HG03442 (cell line): ENCODE measurements around the gene BNC2.

ENCODE experiments used
- ATAC-seq: cut with Tn5 transposase; IDR thresholded peaks from one replicate; pipeline ENCODE4 v1.9.1; 2021; ENCODE audit warnings: mild to moderate bottlenecking, moderate library complexity; ENCODE audit not compliant: unreplicated experiment

BNC2 gene

DNA sequence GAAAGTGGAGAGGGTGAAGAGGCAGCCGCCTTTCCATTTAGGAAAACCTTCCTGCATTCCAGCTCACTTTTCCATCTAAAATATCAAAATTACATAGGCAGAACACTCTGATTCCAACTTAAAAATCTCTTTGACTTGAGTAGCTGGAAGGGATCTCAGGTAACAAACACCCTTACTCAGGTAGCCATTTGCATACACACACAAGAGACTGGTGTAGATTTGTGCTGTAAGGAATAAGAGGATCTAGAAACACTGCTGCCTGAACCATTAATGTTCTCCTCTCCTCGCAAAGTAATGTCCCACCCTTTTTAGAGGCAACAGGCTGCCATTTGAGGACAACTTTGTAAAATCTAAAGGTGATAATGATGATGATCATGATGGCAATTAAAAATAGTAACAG lies 53.5 kb downstream of the BNC2 start:
- ATAC-seq, result no peak

DNA sequence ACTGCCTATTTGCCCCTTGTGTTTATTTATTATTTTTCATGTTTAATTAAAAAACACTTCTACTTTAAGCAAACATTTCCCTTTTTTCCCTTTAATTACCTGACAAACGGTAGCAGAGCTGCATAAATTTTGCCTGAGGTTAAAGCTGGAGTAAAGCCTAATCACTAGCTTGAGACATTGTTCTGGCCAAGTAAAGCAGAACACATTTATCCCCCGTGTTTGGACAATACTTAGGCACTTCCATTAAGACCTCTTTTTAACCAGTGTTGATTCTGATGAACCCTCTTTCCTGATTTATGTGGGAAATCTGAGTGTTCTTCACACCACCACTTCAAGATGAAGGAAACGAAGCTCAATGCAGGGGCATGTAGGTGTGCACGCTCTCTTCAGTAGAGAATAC lies 54.5 kb downstream of the BNC2 start:
- no peak for ATAC-seq

DNA sequence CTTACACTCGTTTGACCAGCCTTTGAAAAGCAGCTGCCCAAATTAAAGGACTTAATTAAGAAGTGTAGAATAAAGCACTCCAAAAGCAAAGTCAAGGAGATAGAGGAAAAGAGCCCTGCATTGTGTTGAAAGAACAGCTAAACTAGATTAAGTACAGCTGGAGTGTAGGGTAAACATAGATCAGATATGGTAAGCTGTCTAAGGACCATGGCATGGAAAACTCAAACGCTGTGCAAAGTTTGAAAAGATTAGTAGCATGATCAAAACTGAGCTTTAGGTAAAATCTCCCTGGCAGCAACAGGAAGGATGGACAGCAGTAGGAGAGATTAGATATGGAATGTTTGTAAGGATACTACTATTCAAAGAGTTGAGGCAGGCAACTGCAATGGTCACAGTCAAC lies 55.4 kb downstream of the BNC2 start:
- ATAC-seq, result no peak

DNA sequence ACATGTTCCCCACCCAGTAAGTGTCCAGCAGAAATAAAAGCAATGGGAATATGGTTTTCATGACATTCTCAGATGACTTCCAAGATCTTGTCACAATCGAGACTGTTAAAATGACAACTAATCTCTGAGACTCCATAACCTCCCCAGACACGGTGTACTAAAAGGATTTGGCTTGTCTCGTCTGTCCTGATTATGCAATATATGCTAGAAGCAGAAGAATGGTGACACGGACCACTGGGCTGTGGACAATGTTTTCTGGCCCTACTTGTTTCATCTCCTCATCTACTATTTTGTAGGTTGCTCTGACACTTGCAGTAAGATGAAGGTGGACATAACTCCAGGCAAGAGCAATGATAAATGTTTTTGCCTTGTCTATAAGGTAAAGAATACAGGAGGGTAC lies 56.6 kb downstream of the BNC2 start:
- ATAC-seq, result no peak

DNA sequence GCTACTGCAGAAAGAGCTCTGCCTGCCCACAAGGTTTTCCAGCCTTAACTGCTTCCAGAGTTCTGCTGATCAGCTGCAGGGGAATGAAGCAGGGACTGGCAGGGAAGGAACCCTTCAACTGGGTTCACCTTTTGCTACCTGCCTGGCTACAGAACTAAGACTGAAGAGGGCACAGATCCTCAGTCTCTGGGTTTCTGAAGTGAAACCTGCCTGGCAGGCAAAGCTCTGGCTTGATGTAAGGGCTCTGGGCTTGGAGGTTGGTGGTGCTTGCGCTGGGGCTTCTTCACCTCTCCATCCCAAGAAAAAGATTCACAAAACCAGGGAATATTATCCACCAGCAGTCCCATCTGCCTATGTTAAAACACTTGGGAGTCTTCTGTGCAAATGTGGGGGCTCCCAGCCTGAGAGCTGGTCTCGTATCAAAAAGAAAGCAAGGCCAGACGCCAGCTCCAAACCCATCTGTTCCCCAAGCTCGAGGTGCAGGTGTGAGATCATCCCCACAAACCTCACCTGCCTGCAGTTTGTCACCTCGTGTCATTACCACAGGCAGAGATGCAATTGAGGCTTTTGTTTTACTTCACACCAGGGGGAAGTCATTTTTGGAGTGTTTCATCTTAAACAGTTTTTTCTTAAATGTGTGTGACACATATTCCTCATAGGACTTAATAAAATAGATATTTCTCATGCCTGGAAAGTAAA lies 58.3 kb downstream of the BNC2 start:
- no peak for ATAC-seq

DNA sequence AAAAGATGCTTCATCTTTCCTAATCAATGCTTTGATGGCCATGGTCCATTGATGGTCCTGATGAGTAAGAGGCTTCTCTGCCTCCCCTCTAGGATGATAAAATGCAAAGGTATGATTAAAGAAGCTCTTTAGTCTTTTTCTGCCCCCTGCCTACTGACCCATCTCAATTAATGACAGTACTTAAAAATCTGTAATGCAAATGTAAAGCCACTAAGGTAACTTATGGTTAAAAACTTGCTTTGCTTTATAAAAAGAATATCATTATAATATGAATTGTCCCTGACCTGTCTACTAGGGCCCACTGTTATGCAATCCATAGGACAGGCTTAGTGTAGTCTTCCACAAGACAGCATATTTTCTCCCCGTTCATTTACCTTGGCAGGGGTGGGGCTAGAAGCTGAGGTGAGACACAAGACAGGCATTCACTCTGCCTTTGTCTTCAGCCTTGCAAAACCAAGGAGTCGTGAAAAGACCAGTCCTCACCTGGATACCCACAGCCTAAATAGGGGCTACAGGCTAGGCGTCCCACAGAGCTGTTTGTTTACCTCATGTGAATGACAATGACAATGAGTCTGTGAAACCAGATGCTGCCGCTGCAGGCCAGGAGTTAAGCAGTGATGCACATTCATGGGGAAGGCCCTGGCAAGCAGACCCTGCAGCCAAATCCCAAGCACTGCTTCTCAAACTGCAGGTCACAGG lies 60.4 kb downstream of the BNC2 start:
- ATAC-seq, result no peak

DNA sequence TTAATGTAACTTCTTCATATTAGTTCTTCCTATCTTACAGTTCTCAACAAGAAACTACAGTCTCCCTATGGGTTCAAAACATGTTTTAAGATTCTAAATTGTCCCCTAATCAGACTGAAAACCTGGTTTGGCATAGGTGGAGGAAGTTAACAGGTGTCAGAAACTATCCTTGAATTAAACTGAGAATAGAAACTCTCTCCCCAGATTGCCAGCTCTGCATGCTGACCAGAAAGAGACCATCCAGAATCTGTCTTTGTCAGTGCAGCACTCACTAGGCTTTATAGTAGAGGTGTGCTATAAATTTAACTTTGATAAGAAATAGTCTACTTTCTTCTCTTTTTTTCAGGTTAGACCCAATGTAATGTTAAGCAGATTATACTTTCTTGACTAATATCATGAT lies 63.8 kb downstream of the BNC2 start:
- ATAC-seq, result no peak

DNA sequence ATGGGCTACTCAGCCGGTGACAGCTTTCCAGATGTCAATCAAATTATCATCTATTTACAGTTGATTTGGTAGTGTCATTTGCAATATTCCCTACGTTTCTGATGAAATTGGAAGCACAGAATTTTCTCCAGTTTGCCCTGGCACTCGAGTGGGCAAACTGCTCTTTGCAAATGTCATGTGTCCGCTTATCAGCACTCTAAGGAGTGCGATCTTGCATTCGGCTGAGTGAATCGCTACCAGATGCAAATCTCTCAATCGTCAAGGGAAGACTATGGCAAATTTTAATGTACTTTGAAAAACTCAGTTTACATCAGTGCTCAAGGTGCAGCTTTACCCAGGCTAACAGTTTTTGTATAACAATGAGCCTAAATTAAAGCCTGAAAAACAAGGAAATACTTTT lies 66.8 kb downstream of the BNC2 start:
- no peak for ATAC-seq

DNA sequence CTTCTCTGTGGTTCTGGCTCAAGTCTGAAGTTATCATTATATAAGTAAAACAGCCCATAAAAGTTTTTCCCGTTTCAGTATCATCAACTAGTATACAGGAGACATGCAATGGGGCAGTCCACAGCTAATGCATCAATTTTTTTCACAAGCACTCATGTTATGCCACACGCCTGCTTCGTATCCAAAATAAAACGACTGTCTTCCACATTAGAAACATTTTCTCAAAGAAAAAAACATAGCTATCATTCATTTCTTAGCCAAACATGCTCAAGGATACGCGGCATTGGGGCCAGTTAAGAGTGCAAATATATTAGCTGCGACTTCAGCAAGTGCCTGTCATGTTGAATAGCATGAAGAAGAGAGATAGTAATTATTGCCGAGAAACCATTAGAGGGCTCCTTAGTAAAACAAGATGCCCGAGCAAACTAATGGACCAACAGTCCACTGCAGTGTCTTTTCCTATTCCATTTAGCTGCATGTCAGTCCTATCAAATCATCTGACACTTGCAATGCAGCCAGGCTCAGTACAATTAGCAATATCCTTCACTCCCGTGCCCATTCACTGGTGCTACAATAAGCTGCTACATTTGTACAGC lies 68.5 kb downstream of the BNC2 start:
- ATAC-seq, result no peak

DNA sequence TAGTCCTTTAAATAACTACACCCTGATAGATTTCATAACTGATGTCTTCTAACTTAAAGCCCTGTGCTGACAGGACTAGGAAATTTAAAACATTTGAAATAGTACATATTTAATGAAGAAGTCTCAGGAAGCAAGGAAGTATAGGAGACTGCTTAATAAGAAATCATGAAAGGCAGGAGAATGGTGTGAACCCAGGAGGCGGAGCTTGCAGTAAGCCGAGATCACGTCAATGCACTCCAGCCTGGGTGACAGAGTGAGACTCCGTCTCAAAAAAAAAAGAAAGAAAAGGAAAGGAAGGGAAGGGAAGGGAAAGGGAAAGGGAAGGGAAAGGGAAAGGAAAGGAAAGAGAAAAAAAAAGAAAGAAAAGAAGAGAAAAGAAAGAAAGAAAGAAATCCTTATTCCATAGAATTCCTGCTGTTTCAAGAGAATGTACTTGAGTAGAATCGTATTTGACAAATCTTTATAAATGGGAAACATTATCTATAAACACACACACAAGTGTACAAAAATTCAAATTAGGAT lies 74.1 kb downstream of the BNC2 start:
- no peak for ATAC-seq

DNA sequence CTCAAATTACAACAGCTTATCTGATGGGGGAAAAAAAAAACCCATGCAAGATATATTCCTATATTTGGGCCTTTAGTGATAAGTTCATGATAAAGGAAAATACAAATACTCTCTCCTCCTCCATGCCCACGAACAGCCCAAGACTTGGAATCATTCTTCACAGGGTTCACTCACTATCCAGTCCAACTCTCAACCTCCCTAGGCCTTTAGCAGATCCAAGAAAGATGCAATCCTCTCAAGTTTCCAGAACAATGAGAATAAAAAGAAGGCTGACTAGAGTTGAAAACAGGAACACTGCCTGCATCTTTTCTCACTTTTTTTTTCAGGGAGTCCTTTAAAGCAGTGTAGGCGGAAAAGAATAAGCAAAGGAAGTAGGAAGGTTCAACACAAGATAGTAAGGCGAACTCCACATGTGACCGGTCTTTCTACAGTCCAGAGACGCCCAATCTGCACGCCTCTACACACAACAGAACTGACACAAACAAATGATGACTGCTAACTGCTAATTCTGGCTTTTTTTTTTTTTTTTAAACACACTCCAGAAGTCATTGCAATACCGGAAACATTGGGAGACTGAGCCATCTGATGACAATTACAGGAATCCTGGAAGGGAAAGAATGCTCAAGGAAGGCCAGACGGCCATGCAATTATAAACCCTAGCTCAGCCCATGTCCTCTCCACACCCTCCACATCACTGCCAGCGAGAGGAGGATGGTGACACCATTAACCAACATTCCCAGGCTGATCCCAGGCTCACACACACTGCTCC lies 75.4 kb downstream of the BNC2 start:
- ATAC-seq, result no peak

DNA sequence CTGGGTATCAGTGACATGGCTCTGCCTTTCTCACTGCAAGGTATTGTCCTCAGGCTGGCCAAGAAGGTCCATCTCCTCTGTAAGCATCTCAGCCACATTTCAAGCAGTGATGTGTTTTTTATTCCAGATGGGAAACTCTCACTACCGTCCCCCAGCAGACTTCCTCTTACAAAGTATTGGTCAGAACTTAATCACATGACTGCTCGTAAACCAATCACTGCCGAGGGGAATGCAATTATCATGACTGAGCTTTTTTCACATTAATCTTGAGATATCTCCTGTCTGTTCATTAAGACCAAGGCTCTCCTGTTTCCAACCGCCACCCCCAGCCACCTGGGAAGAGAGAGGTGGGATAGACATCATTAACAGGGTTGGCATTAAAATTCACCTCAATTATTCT lies 76.4 kb downstream of the BNC2 start:
- no peak for ATAC-seq

DNA sequence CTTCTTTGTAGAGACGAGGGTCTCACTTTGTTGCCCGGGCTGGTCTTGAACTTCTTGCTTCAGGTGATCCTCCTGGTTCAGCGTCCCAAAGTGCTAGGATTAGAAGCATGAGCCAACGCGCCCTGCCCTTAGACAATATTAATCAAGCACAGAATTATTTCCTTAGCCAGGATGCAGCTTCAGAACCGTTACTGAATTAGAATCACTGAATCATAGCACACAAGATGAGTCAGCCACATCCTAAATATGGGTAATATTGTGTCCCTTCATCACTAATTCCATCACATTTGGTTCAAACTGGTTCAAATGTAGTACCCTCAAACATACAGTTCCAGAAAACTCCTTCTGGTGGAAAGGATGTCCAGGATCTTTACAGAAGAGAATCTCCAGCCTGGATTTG lies 82.7 kb downstream of the BNC2 start:
- ATAC-seq, result no peak

DNA sequence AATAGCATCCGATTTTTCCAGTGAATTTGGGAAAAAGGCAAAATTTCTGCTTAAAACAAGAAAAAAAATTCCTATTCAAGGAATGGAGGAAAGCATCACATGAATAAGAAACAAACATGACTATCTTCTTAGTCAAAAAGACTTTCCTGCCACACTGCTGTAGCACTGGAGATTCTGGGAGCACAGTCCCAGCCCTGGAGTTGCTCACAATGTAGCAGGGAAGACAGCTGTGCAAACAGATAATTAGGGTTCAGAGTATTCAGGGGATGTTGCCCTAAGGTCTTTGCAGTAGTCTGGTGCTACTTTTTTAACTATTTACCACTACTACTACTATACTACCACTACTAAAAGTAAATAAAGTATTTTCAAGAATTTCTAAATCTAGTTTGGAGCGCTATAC lies 86.5 kb downstream of the BNC2 start:
- no peak for ATAC-seq

DNA sequence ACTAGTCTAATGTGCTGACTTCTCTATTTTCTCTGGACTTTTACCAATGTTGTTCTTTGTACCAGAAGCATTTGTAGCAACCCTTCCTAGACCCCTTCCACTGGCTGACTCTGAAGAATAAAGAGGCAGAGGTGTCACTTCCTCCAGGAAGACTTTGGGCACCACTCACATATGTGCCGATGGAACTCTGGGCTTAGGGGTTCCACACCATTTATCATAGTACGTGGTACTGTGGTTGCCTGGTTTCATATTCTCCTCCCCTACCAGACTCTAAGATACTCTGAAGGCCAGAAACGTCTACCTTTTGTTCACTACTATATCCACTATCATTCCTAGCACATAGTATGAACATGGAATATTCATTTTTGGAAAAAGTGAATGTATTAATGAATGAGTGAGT lies 88.0 kb downstream of the BNC2 start:
- no peak for ATAC-seq

DNA sequence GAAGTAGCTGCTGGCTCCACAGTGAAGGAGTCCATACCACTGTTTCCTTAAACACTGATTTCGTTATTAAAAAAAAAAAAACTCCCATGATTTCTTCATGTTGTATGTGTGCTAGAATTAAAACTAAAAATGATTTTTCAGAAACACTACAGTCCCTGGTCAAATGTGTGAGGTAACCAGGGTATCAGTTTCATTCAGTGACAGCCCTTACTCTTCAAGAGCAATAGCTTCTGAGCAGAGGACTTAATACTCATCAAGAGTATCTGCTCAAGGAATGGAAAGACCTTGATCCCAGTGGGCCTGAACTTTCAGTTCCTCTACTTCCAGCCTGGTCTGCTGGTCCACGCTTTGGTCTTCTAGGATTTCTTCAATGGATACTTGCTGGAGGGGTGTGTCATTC lies 95.1 kb downstream of the BNC2 start:
- ATAC-seq, result no peak

DNA sequence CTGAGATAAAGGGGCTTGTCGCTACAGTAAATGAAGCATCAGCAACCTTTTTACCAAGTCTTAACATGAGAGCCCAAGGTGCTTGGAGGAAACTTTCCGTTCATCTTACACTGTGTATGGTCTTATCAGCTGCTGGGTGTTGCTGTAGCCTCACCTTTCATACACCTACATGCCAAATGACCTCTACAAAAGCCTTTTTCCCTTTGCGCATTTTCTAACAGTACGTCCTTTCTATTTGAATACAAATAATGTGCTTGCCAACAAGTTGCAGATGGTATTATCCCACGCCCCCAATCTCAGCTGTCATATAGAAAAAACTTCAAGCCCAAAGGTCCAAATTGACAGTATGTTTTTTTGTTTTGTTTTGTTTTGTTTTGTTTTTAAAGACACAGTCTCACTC lies 96.9 kb downstream of the BNC2 start:
- ATAC-seq, result no peak

DNA sequence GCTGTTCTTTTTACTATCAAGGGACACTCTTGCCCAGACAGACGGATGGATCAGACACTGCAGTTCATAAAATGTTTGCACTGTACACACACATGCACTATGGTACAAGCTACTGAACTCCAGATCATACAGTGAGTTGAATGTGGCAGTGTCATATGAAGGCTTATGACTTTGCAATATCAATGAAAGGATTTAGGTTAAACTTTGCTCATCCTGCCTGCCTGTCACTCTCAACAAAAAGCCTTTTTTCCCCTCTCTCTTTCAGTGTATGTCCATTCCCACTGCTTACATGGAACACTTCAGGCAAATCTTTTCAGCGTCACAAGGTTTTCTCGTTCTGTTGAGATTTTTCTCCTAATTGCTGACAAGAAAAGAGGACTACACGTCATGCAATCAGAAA lies 97.4 kb downstream of the BNC2 start:
- ATAC-seq, result no peak

DNA sequence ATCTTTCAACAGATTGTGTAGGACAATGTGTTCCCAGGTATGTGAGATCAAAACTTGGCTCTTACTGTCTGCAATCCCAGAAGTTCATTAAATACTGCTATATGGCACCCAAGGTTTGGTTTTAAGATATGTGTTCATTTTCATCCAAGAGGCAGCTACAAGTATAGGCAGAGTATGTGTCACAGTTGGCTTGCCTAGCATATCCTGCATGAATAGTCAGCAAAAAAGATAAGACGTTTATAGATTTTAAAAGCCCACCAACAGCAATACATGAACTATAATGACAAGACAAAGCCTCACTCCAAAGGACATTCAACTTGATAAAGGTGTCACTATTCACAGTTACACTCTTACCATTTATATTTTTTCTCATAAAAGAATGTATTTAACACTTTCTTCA lies 99.1 kb downstream of the BNC2 start:
- no peak for ATAC-seq

DNA sequence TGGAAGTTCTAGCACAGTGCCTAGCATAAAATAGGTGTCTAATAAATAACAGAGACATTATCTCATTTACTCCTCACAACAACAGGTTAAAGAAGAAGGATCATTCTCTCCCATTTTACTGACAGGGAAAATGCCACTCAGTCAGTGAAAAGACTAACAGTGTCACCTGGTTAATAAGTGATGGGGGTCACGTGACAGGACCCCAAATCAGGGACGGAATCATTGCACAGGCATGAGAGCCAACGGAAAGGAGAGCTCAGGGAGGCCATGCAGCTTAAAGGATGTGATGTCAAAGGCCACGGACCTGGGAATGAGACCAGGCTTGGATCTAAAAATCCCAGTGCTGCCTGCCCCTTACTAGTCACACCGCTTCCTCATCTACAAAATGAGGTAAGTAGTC lies 101.2 kb downstream of the BNC2 start:
- ATAC-seq, result no peak

DNA sequence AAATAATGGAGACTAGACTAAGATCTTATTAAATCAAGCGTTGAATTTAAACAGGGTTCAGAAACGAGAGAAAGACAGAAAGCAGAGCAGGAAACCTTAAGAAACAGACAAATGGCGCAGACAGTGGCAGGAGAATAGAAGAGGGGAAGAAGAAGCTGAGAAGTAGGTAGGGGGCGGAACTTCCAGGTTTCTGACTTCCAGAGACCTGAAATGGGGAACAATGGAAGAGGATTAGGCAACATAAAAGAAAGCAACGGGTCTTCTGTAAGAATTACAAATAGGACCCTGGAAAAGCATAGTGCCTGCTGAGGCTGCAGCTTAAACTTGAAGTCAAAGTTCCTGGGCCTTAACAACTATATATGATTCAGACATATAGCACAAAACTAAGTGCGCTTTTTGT lies 101.7 kb downstream of the BNC2 start:
- ATAC-seq, result no peak

DNA sequence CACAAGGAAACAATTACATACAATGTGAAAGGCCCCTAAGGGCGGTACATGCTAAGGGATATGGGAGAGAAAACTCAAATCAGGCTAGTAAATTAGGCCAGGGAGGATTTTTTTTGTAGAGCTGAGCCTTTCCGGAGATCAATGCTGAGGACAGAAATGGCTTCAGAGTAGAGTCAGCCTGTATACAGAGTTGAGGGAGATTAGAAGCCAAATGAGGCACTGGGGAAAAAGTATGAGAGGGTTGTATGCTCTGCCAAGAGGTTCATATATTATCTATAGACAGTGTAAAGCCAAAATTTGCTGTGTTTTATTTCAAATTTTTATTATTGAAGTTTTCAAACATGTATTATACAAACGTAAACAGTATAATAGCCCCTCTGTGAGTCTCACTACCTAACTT lies 103.1 kb downstream of the BNC2 start:
- ATAC-seq, result no peak
